ENCODE data around the gene QRFP. TPM values are rescaled to one million over a fixed set of nuclear protein-coding genes. Genes with fewer than 3 reads are reported as not detected.

The QRFP gene
- total and polyA plus RNA-seq, 4 donors = 0.05 TPM; not detected in 3

GRCh38 chr9:130862217-130862616 lies 34.4 kb downstream of the QRFP start:
- H3K36me3 ChIP-seq (ENCODE audit: control insufficient read depth in 4 of 4, insufficient read depth in 3 of 4, low read depth in 1 of 4, low read length in 3 of 4) = peaks cover 1 to 10% (median 3%) of the 10 kb centered on the region in 4 donors
- H3K4me3 ChIP-seq (ENCODE audit: low read depth in 1 of 3, low read length in 3 of 3) = no peak overlapping the region
- WGBS = 94% methylated on average over 8 of the region's 8 CpGs
- peaks cover 0 to 5% (median 0%) of the 10 kb centered on the region in 4 donors for H3K4me1 ChIP-seq (ENCODE audit: control insufficient read depth in 4 of 4, insufficient read depth in 4 of 4, low read length in 3 of 4)
- DNase-seq (ENCODE audit: low spot score) = no peak
- TF ChIP-seq MAX (IDR thresholded peaks at IDR 0.05) (no peak), FOXA2 (IDR thresholded peaks at IDR 0.05) (no peak), HNF4G (IDR thresholded peaks at IDR 0.05) (no peak)
- H3K27me3 ChIP-seq (ENCODE audit: control insufficient read depth in 4 of 4, insufficient read depth in 4 of 4, low read length in 3 of 4) = no peaks in the 10 kb centered on the region
- no peak overlapping the region for H3K9ac ChIP-seq (ENCODE audit: low read depth in 1 of 2, low read length in 2 of 2)
- H3K27ac ChIP-seq (ENCODE audit: low read depth in 1 of 2, low read length in 2 of 2) = no peak overlapping the region
- no peaks in the 10 kb centered on the region for H3K9me3 ChIP-seq (ENCODE audit: control insufficient read depth in 4 of 4, low read length in 3 of 4)

GRCh38 chr9:130861372-130862180 lies 35.0 kb downstream of the QRFP start:
- Histone ChIP-seq H3K27ac (ENCODE audit: low read depth in 1 of 2, low read length in 2 of 2) (peak overlapping the region in 1 of 2 donors; percentile 16), H3K27me3 (ENCODE audit: control insufficient read depth in 4 of 4, insufficient read depth in 4 of 4, low read length in 3 of 4) (no peaks in the 10 kb centered on the region), H3K9ac (ENCODE audit: low read depth in 1 of 2, low read length in 2 of 2) (no peak overlapping the region), H3K36me3 (ENCODE audit: control insufficient read depth in 4 of 4, insufficient read depth in 3 of 4, low read depth in 1 of 4, low read length in 3 of 4) (peaks cover 1 to 10% (median 4%) of the 10 kb centered on the region in 4 donors), H3K4me1 (ENCODE audit: control insufficient read depth in 4 of 4, insufficient read depth in 4 of 4, low read length in 3 of 4) (peaks cover 0 to 5% (median 0%) of the 10 kb centered on the region in 4 donors), H3K9me3 (ENCODE audit: control insufficient read depth in 4 of 4, low read length in 3 of 4) (no peaks in the 10 kb centered on the region), H3K4me3 (ENCODE audit: low read depth in 1 of 3, low read length in 3 of 3) (no peak overlapping the region)
- no peak for DNase-seq (ENCODE audit: low spot score)
- TF ChIP-seq YY1 (IDR thresholded peaks at IDR 0.05) (no peak), GABPA (IDR thresholded peaks at IDR 0.05 in 1 of 2, conservative IDR thresholded peaks at IDR 0.05 in 1 of 2) (no peak), FOXA2 (IDR thresholded peaks at IDR 0.05) (no peak), EGR1 (IDR thresholded peaks at IDR 0.05; ENCODE audit: low read depth in 2 of 2) (no peak), FOXA1 (IDR thresholded peaks at IDR 0.05) (no peak), CTCF (IDR thresholded peaks at IDR 0.05; ENCODE audit: low read depth, low read length, missing input control) (no peak), SP1 (IDR thresholded peaks at IDR 0.05) (no peak), RAD21 (IDR thresholded peaks at IDR 0.05) (no peak), MAX (IDR thresholded peaks at IDR 0.05) (no peak), RXRA (IDR thresholded peaks at IDR 0.05) (no peak)
- whole genome bisulfite sequencing = 84% methylated on average over 8 of the region's 8 CpGs

GRCh38 chr9:130860458-130861316 lies 35.9 kb downstream of the QRFP start:
- 80% methylated on average over 28 of the region's 28 CpGs for WGBS
- H3K9me3 ChIP-seq (ENCODE audit: control insufficient read depth in 4 of 4, low read length in 3 of 4) = no peaks in the 10 kb centered on the region
- no peak overlapping the region for H3K4me3 ChIP-seq (ENCODE audit: low read depth in 1 of 3, low read length in 3 of 3)
- H3K9ac ChIP-seq (ENCODE audit: low read depth in 1 of 2, low read length in 2 of 2) = peak overlapping the region in 1 of 2 donors; percentile 33
- H3K27ac ChIP-seq (ENCODE audit: low read depth in 1 of 2, low read length in 2 of 2) = peak overlapping the region in 1 of 2 donors; percentile 16
- peaks cover 1 to 12% (median 7%) of the 10 kb centered on the region in 4 donors for H3K36me3 ChIP-seq (ENCODE audit: control insufficient read depth in 4 of 4, insufficient read depth in 3 of 4, low read depth in 1 of 4, low read length in 3 of 4)
- DNase-seq (ENCODE audit: low spot score) = no peak
- H3K27me3 ChIP-seq (ENCODE audit: control insufficient read depth in 4 of 4, insufficient read depth in 4 of 4, low read length in 3 of 4) = no peaks in the 10 kb centered on the region
- H3K4me1 ChIP-seq (ENCODE audit: control insufficient read depth in 4 of 4, insufficient read depth in 4 of 4, low read length in 3 of 4) = peaks cover 0 to 5% (median 0%) of the 10 kb centered on the region in 4 donors
- TF ChIP-seq ATF3 (IDR thresholded peaks at IDR 0.05) (no peak), NR2F2 (IDR thresholded peaks at IDR 0.05) (no peak), JUND (IDR thresholded peaks at IDR 0.05) (peak; percentile 46 to 61), RXRA (IDR thresholded peaks at IDR 0.05) (peak in 1 of 2 donors; percentile 61), RAD21 (IDR thresholded peaks at IDR 0.05) (peak; percentile 49 to 51), MAX (IDR thresholded peaks at IDR 0.05) (no peak), FOXA2 (IDR thresholded peaks at IDR 0.05) (no peak), SP1 (IDR thresholded peaks at IDR 0.05) (no peak), HNF4G (IDR thresholded peaks at IDR 0.05) (no peak), GABPA (IDR thresholded peaks at IDR 0.05 in 1 of 2, conservative IDR thresholded peaks at IDR 0.05 in 1 of 2) (no peak)

Measured in liver (tissue), 9 donors.